ENCODE data around the gene C2CD2L. TPM values are rescaled to one million over a fixed set of nuclear protein-coding genes. Genes with fewer than 3 reads are reported as not detected.
A peak's percentile ranks its signal among the peaks of the same experiment; 100 is the strongest.
"Not testable (repeated sequence)": the region's sequence is repeated elsewhere in the genome, so short reads cannot be mapped to it uniquely, and the experiment has no call there.

Gene C2CD2L
- total RNA-seq, 1 experiment from 2014 or later, result 13.5 TPM

DNA sequence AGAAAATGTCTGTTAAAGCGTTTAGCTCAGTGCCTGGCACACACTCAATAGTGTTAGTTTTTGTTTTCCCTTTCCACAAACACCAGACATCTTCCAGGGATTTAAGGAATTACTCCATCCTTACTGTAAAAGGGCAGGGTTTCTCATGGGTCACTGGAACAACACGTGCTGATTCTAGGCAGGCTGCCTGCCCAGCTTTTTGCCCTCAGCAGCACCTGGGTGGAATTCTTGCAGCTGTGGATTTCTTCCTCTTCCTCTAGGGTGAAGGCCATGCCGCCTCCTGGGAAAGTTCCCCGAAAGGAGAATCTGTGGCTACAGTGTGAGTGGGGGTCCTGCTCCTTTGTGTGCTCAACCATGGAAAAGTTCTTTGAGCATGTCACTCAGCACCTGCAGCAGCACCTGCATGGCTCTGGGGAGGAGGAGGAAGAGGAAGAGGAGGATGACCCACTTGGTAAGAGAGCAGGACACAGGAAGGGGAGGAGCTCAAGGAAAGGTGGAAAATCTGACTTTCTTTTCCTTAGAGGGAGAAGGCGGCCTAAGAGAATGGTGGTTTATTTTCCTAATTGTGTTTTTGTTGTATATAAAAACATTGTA is 19.6 kb downstream of the C2CD2L start:
- Mint-ChIP-seq H3K36me3 (ENCODE audit: insufficient read depth, unreplicated experiment) (peaks cover 73% of the 10 kb centered on the region), H3K9me3 (ENCODE audit: unreplicated experiment) (no peaks in the 10 kb centered on the region), H3K27ac (ENCODE audit: low read depth, unreplicated experiment) (no peak overlapping the region), H3K27me3 (ENCODE audit: insufficient read depth, unreplicated experiment) (no peaks in the 10 kb centered on the region), H3K4me3 (ENCODE audit: unreplicated experiment) (no peak overlapping the region), H3K4me1 (ENCODE audit: insufficient read depth, unreplicated experiment) (peaks cover 22% of the 10 kb centered on the region)
- intact Hi-C loops (cut with micrococcal nuclease), result no loop called here
- CTCF ChIA-PET, result interaction anchor here (0.8 to 1.9 kb wide), 4 partner anchors 19 to 197 kb away, joined by 3 to 10 read pairs (median 4); no protein-coding TSS in a partner anchor
- DNase-seq (ENCODE audit: unreplicated experiment), result no peak
- no TSS peak for BruUV-seq (replicated peaks)
- POLR2A ChIA-PET, result interaction anchor here (0.6 to 2.0 kb wide), 8 partner anchors 8 to 96 kb away, joined by 3 to 8 read pairs (median 3); partner anchors contain the start of genes DPAGT1, SLC37A4 and VPS11
- TF ChIP-seq, protein P1, sequence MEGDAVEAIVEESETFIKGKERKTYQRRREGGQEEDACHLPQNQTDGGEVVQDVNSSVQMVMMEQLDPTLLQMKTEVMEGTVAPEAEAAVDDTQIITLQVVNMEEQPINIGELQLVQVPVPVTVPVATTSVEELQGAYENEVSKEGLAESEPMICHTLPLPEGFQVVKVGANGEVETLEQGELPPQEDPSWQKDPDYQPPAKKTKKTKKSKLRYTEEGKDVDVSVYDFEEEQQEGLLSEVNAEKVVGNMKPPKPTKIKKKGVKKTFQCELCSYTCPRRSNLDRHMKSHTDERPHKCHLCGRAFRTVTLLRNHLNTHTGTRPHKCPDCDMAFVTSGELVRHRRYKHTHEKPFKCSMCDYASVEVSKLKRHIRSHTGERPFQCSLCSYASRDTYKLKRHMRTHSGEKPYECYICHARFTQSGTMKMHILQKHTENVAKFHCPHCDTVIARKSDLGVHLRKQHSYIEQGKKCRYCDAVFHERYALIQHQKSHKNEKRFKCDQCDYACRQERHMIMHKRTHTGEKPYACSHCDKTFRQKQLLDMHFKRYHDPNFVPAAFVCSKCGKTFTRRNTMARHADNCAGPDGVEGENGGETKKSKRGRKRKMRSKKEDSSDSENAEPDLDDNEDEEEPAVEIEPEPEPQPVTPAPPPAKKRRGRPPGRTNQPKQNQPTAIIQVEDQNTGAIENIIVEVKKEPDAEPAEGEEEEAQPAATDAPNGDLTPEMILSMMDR (IDR thresholded peaks at IDR 0.05; ENCODE audit: unreplicated experiment), result no peak

DNA sequence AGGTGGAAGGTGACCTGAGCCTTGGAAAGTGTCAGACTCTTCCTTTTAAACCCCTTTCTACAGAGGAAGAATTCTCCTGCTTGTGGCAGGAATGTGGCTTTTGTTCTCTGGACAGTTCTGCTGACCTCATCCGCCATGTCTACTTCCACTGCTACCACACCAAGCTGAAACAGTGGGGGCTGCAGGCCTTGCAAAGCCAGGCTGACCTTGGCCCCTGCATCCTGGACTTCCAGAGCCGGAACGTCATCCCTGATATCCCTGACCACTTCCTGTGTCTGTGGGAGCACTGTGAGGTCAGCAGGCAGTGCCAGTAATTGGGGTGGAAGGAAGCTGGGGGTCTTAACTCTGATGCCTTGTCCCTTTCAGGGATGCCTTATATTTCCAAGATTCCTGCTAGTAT is 23.5 kb downstream of the C2CD2L start:
- no peak overlapping the region for H3K27ac Mint-ChIP-seq (ENCODE audit: low read depth, unreplicated experiment)
- ChIA-PET POLR2A (no interaction called here), CTCF (interaction anchor here (0.5 kb wide), 1 partner anchor 14 kb away, joined by 3 read pairs; no protein-coding TSS in a partner anchor)
- no peak for DNase-seq (ENCODE audit: unreplicated experiment)
- H3K4me3 Mint-ChIP-seq (ENCODE audit: unreplicated experiment), result no peak overlapping the region
- H3K27me3 Mint-ChIP-seq (ENCODE audit: insufficient read depth, unreplicated experiment), result no peaks in the 10 kb centered on the region
- TF ChIP-seq, protein P1 (IDR thresholded peaks at IDR 0.05; ENCODE audit: unreplicated experiment), result no peak
- peaks cover 7% of the 10 kb centered on the region for H3K4me1 Mint-ChIP-seq (ENCODE audit: insufficient read depth, unreplicated experiment)
- H3K9me3 Mint-ChIP-seq (ENCODE audit: unreplicated experiment), result no peaks in the 10 kb centered on the region
- BruUV-seq (replicated peaks), result no TSS peak
- peaks cover 79% of the 10 kb centered on the region for H3K36me3 Mint-ChIP-seq (ENCODE audit: insufficient read depth, unreplicated experiment)
- intact Hi-C loops (cut with micrococcal nuclease), result no loop called here

- POLR2A ChIA-PET, result interaction anchor here (0.6 to 1.6 kb wide), 5 partner anchors 8 to 175 kb away, joined by 3 to 5 read pairs (median 3); partner anchors contain the start of gene HINFP
- TF ChIP-seq, protein P1 (IDR thresholded peaks at IDR 0.05; ENCODE audit: unreplicated experiment), result peak; percentile 49
- H3K27me3 Mint-ChIP-seq (ENCODE audit: insufficient read depth, unreplicated experiment), result peaks cover 19% of the 10 kb centered on the region
- H3K36me3 Mint-ChIP-seq (ENCODE audit: insufficient read depth, unreplicated experiment), result peaks cover 51% of the 10 kb centered on the region
- no peaks in the 10 kb centered on the region for H3K4me1 Mint-ChIP-seq (ENCODE audit: insufficient read depth, unreplicated experiment)
- H3K9me3 Mint-ChIP-seq (ENCODE audit: unreplicated experiment), result no peaks in the 10 kb centered on the region
- no TSS peak for BruUV-seq (replicated peaks)
- intact Hi-C loops (cut with micrococcal nuclease), result no loop called here
- no peak overlapping the region for H3K27ac Mint-ChIP-seq (ENCODE audit: low read depth, unreplicated experiment)
- no peak overlapping the region for H3K4me3 Mint-ChIP-seq (ENCODE audit: unreplicated experiment)
- peak; percentile 18 for DNase-seq (ENCODE audit: unreplicated experiment)
- CTCF ChIA-PET, result interaction anchor here (0.5 to 1.3 kb wide), 6 partner anchors 9 to 507 kb away, joined by 3 to 6 read pairs (median 4); no protein-coding TSS in a partner anchor
Measured at GRCh38 chr11:119134389-119134978, 27.3 kb downstream of the C2CD2L start.

- ChIA-PET CTCF (interaction anchor here (0.7 to 1.1 kb wide), 5 partner anchors 24 to 995 kb away, joined by 3 to 4 read pairs (median 3); no protein-coding TSS in a partner anchor), POLR2A (interaction anchor here (1.1 to 2.7 kb wide), 5 partner anchors 10 to 37 kb away, joined by 3 to 7 read pairs (median 4); partner anchors contain the start of gene HINFP)
- H3K4me1 Mint-ChIP-seq (ENCODE audit: insufficient read depth, unreplicated experiment); H3K4me3 Mint-ChIP-seq (ENCODE audit: unreplicated experiment); BruUV-seq (replicated peaks); H3K36me3 Mint-ChIP-seq (ENCODE audit: insufficient read depth, unreplicated experiment); H3K27ac Mint-ChIP-seq (ENCODE audit: low read depth, unreplicated experiment); DNase-seq (ENCODE audit: unreplicated experiment); intact Hi-C loops (cut with micrococcal nuclease); H3K9me3 Mint-ChIP-seq (ENCODE audit: unreplicated experiment): not testable (repeated sequence)
- peaks cover 19% of the 10 kb centered on the region for H3K27me3 Mint-ChIP-seq (ENCODE audit: insufficient read depth, unreplicated experiment)
Measured at GRCh38 chr11:119139276-119139675, 32.1 kb downstream of the C2CD2L start.

Data from MCF 10A (cell line).